Endothelial cell (in vitro differentiated cells): Measurements from ENCODE around the gene BACH2. TPM values are rescaled to one million over a fixed set of nuclear protein-coding genes. Genes with fewer than 3 reads are reported as not detected.

Experiments
- DNase-seq: peaks from one replicate; pipeline ENCODE4 v3.0.0; 2021; ENCODE audit warnings: low spot score
- H3K27ac Mint-ChIP-seq: one replicate; pipeline ENCODE4 v1.8.0; 2021; ENCODE audit warnings: mixed read lengths, inconsistent platforms; ENCODE audit not compliant: unreplicated experiment
- H3K27me3 Mint-ChIP-seq: one replicate; pipeline ENCODE4 v1.8.0; 2021; ENCODE audit warnings: mild to moderate bottlenecking, moderate library complexity, mixed read lengths, inconsistent platforms; ENCODE audit not compliant: unreplicated experiment
- H3K36me3 Mint-ChIP-seq: one replicate; pipeline ENCODE4 v1.8.0; 2021; ENCODE audit warnings: mild to moderate bottlenecking, low read depth, mixed read lengths, inconsistent platforms; ENCODE audit not compliant: unreplicated experiment
- H3K4me1 Mint-ChIP-seq: one replicate; pipeline ENCODE4 v1.8.0; 2021; ENCODE audit warnings: mild to moderate bottlenecking, mixed read lengths, inconsistent platforms; ENCODE audit not compliant: unreplicated experiment
- H3K4me3 Mint-ChIP-seq: one replicate; pipeline ENCODE4 v1.8.0; 2021; ENCODE audit warnings: mild to moderate bottlenecking, mixed read lengths, inconsistent platforms; ENCODE audit not compliant: unreplicated experiment
- H3K9me3 Mint-ChIP-seq: one replicate; pipeline ENCODE4 v1.8.0; 2021; ENCODE audit warnings: mixed read lengths, inconsistent platforms; ENCODE audit not compliant: unreplicated experiment
- CTCF ChIP-seq: fragments of 200-600 bp; sonication (generic); IDR thresholded peaks from one replicate; pipeline ENCODE4 v1.5.0; 2021; ENCODE audit warnings: antibody characterized with exemption; ENCODE audit not compliant: unreplicated experiment
- total RNA-seq: library from RNA; stranded (reverse); fragmentation: NEBNext Ultra II Directional; extraction: Animal tissue kit (Norgen Biotek cat#: 25700); gene quantifications from one replicate; pipeline ENCODE4 v1.2.1, GENCODE V29; 2021; ENCODE audit not compliant: unreplicated experiment

BACH2 gene
- total RNA-seq, 1 donor from 2014 or later, result 3.9 TPM

- Mint-ChIP-seq H3K4me3 (no peak overlapping the region), H3K36me3 (peaks cover 4% of the 10 kb centered on the region), H3K4me1 (peaks cover 3% of the 10 kb centered on the region), H3K27me3 (no peaks in the 10 kb centered on the region), H3K9me3 (no peaks in the 10 kb centered on the region), H3K27ac (no peak overlapping the region)
- no peak for DNase-seq
- TF ChIP-seq CTCF, result no peak
These were observed 32.9 kb upstream of the BACH2 start for GRCh38 chr6:90329386-90330077.

GRCh38 chr6:90328004-90328403 is 31.4 kb upstream of the BACH2 start:
- Mint-ChIP-seq H3K4me1 (peaks cover 3% of the 10 kb centered on the region), H3K27me3 (no peaks in the 10 kb centered on the region), H3K36me3 (no peaks in the 10 kb centered on the region), H3K27ac (no peak overlapping the region), H3K9me3 (no peaks in the 10 kb centered on the region), H3K4me3 (no peak overlapping the region)
- no peak for TF ChIP-seq CTCF
- DNase-seq, result no peak

GRCh38 chr6:90326404-90327057 is 29.9 kb upstream of the BACH2 start:
- H3K9me3 Mint-ChIP-seq, result no peaks in the 10 kb centered on the region
- H3K4me3 Mint-ChIP-seq, result no peak overlapping the region

GRCh38 chr6:90323706-90324105 is 27.1 kb upstream of the BACH2 start:
- Mint-ChIP-seq H3K4me3 (no peak overlapping the region), H3K9me3 (no peaks in the 10 kb centered on the region), H3K36me3 (no peaks in the 10 kb centered on the region), H3K4me1 (no peaks in the 10 kb centered on the region), H3K27me3 (no peaks in the 10 kb centered on the region), H3K27ac (no peak overlapping the region)
- no peak for TF ChIP-seq CTCF
- DNase-seq, result no peak

More at GRCh38 chr6:90326404-90327057, 29.9 kb upstream of the BACH2 start:
- no peak overlapping the region for H3K27ac Mint-ChIP-seq
- TF ChIP-seq CTCF, result no peak
- DNase-seq, result no peak
- H3K27me3 Mint-ChIP-seq, result no peaks in the 10 kb centered on the region
- peaks cover 3% of the 10 kb centered on the region for H3K4me1 Mint-ChIP-seq
- H3K36me3 Mint-ChIP-seq, result no peaks in the 10 kb centered on the region

GRCh38 chr6:90322976-90323474 is 26.4 kb upstream of the BACH2 start:
- no peak overlapping the region for H3K4me3 Mint-ChIP-seq
- no peaks in the 10 kb centered on the region for H3K27me3 Mint-ChIP-seq
- no peaks in the 10 kb centered on the region for H3K36me3 Mint-ChIP-seq
- no peaks in the 10 kb centered on the region for H3K9me3 Mint-ChIP-seq
- TF ChIP-seq CTCF, result no peak
- DNase-seq, result no peak
- H3K27ac Mint-ChIP-seq, result no peak overlapping the region
- H3K4me1 Mint-ChIP-seq, result no peaks in the 10 kb centered on the region
